HCT116 (cell line): ENCODE measurements around the gene PHF20. TPM values are rescaled to one million over a fixed set of nuclear protein-coding genes. Genes with fewer than 3 reads are reported as not detected.
A peak's percentile ranks its signal among the peaks of the same experiment; 100 is the strongest.
"Not testable (repeated sequence)": the region's sequence is repeated elsewhere in the genome, so short reads cannot be mapped to it uniquely, and the experiment has no call there.

Experiments used
- ATAC-seq: fragments of 200-7000 bp; cut with Tn5 transposase; 2 replicates; pipeline ENCODE4 v1.9.1; 2020; ENCODE audit warnings: mild to moderate bottlenecking, moderate library complexity
- BruUV-seq: library from RNA; stranded (reverse); fragments of 400-500 nt; replicated peaks from 2 replicates; lab custom pipeline; 2021; lab: Mats Ljungman, UMichigan
- CTCF ChIA-PET: fragments of 300-600 bp; sonication (Branson Sonifier 250); formaldehyde crosslinking; loops from one replicate; lab custom pipeline; 2021; ENCODE audit warnings: antibody characterized with exemption; lab: Charles Lee
- POLR2A ChIA-PET: fragments of 300-600, 350-600 bp; sonication (Branson Sonifier 250); formaldehyde crosslinking; loops from one replicate; lab custom pipeline; 2021; ENCODE audit warnings: antibody characterized with exemption; lab: Charles Lee
- RAD21 ChIA-PET, 2 experiments: fragments of 300-600 bp; sonication (Branson Sonifier 250); formaldehyde crosslinking; loops; one replicate each; lab custom pipeline; 2023; ENCODE audit warnings: low total read pairs in 2 of 2; ENCODE audit not compliant: uncharacterized antibody in 2 of 2, unreplicated experiment in 2 of 2, low non-redundant PET in 1 of 2; lab: Charles Lee
- DNase-seq: peaks from one replicate; pipeline ENCODE4 v3.0.0-alpha.2; 2010; ENCODE audit warnings: low read depth, low spot score
- H2AFZ ChIP-seq: fragments of 200-600 bp; shearing (Covaris generic), sonication (generic); 2 replicates; pipeline ENCODE4 v1.6.1; 2017; ENCODE audit warnings: low read depth, mixed run types, mixed read lengths, antibody characterized with exemption, low read length; ENCODE audit not compliant: poor library complexity, severe bottlenecking
- H3K27ac ChIP-seq: 2 replicates; pipeline ENCODE4 v1.5.1; 2012; ENCODE audit warnings: low read depth, low read length
- H3K27me3 ChIP-seq: fragments of 200-600 bp; sonication (generic); 2 replicates; pipeline ENCODE4 v1.6.1; 2016; ENCODE audit warnings: mixed run types, low read length, mixed read lengths; ENCODE audit not compliant: insufficient read depth
- H3K36me3 ChIP-seq, 2 experiments: fragments of 200-500 bp in 1 of 2; fragments of 200-600 bp in 1 of 2; sonication (Bioruptor generic) in 1 of 2; sonication (generic) in 1 of 2; 2 replicates each; pipeline versions ENCODE4 v1.5.1 to v1.6.1; 2014 to 2016; ENCODE audit warnings: low read length in 2 of 2, inconsistent platforms in 1 of 2, mixed read lengths in 1 of 2, mixed run types in 1 of 2; ENCODE audit not compliant: insufficient read depth in 2 of 2, control insufficient read depth in 1 of 2
- H3K4me1 ChIP-seq, 2 experiments: fragments of 200-600 bp in 1 of 2; sonication (generic) in 1 of 2; 2 replicates each; pipeline versions ENCODE4 v1.5.1 to v1.6.1; 2012 to 2017; ENCODE audit warnings: low read length in 2 of 2, inconsistent platforms in 1 of 2, mild to moderate bottlenecking in 1 of 2, mixed read lengths in 1 of 2, mixed run types in 1 of 2, moderate library complexity in 1 of 2; ENCODE audit not compliant: insufficient read depth in 2 of 2, control insufficient read depth in 1 of 2
- H3K4me2 ChIP-seq: fragments of 200-600 bp; sonication (generic); 2 replicates; pipeline ENCODE4 v1.6.1; 2017; ENCODE audit warnings: mixed run types, low read length, mixed read lengths
- H3K4me3 ChIP-seq, 2 experiments: fragments of 200-600 bp in 1 of 2; sonication (generic) in 1 of 2; replicated peaks in 1 of 2; 2 replicates each; pipeline ENCODE4 v1.5.1; 2011 to 2016; ENCODE audit warnings: low read length in 2 of 2, control low read depth in 1 of 2, low read depth in 1 of 2, mild to moderate bottlenecking in 1 of 2, mixed read lengths in 1 of 2, mixed run types in 1 of 2
- H3K79me2 ChIP-seq: fragments of 200-600 bp; sonication (generic); 2 replicates; pipeline ENCODE4 v1.6.1; 2017; ENCODE audit warnings: mild to moderate bottlenecking, mixed run types, low read length, moderate library complexity, mixed read lengths; ENCODE audit not compliant: insufficient read depth
- H3K9ac ChIP-seq: fragments of 200-600 bp; sonication (generic); 2 replicates; pipeline ENCODE4 v1.6.1; 2016; ENCODE audit warnings: low read length, mixed read lengths
- H3K9me2 ChIP-seq: fragments of 200-600 bp; sonication (generic), shearing (Covaris generic); 2 replicates; pipeline ENCODE4 v1.6.1; 2017; ENCODE audit warnings: mixed run types, mild to moderate bottlenecking, moderate library complexity; ENCODE audit not compliant: insufficient read depth
- H3K9me3 ChIP-seq, 2 experiments: fragments of 200-500 bp in 1 of 2; fragments of 200-600 bp in 1 of 2; sonication (Bioruptor generic) in 1 of 2; sonication (generic) in 1 of 2; 2 replicates each; pipeline ENCODE4 v1.6.1; 2014 to 2017; ENCODE audit warnings: low read length in 2 of 2, mixed read lengths in 2 of 2, inconsistent platforms in 1 of 2, low read depth in 1 of 2, mild to moderate bottlenecking in 1 of 2, mixed run types in 1 of 2, moderate library complexity in 1 of 2; ENCODE audit not compliant: control insufficient read depth in 1 of 2, insufficient read depth in 1 of 2
- H4K20me1 ChIP-seq: fragments of 200-600 bp; sonication (generic), shearing (Covaris generic); 2 replicates; pipeline ENCODE4 v1.6.1; 2017; ENCODE audit warnings: mixed run types, mild to moderate bottlenecking, moderate library complexity; ENCODE audit not compliant: insufficient read depth
- CBX3 ChIP-seq: IDR thresholded peaks from 2 replicates; pipeline ENCODE4 v1.6.1; 2012; ENCODE audit warnings: low read depth
- EGR1 ChIP-seq: IDR thresholded peaks from 2 replicates; pipeline ENCODE4 v1.6.1; 2012; ENCODE audit warnings: low read depth
- EZH2phosphoT487 ChIP-seq: fragments of 200-600 bp; IDR thresholded peaks from 2 replicates; pipeline ENCODE4 v1.6.1; 2018; ENCODE audit warnings: antibody characterized with exemption, borderline replicate concordance
- FOSL1 ChIP-seq: IDR thresholded peaks from 2 replicates; pipeline ENCODE4 v1.6.1; 2012; ENCODE audit warnings: low read depth
- RAD21 ChIP-seq: IDR thresholded peaks from 2 replicates; pipeline ENCODE4 v1.6.1; 2012; ENCODE audit warnings: low read depth, mild to moderate bottlenecking
- TCF7L2 ChIP-seq: IDR thresholded peaks from 2 replicates; pipeline ENCODE4 v1.7.0; 2011; ENCODE audit warnings: borderline replicate concordance, inconsistent platforms; ENCODE audit not compliant: insufficient read depth, insufficient read length; ENCODE audit errors: extremely low read depth
- intact Hi-C: fragments of 100-400 bp; cut with micrococcal nuclease; formaldehyde crosslinking; loops from 2 replicates; pipeline ENCODE4 v1.10.0; 2022
- total RNA-seq: library from RNA; stranded (reverse); gene quantifications from one replicate; pipeline ENCODE4 v1.2.1, GENCODE V29; 2021; ENCODE audit not compliant: unreplicated experiment
- TF ChIP-seq, protein P1 (sequence below): IDR thresholded peaks from 2 replicates; pipeline ENCODE4 v1.6.1; 2011; ENCODE audit warnings: mild to moderate bottlenecking, low read length, moderate library complexity; ENCODE audit not compliant: insufficient replicate concordance; ENCODE audit errors: extremely low read depth

Gene PHF20
- total RNA-seq, 1 experiment from 2014 or later = 40.8 TPM

DNA sequence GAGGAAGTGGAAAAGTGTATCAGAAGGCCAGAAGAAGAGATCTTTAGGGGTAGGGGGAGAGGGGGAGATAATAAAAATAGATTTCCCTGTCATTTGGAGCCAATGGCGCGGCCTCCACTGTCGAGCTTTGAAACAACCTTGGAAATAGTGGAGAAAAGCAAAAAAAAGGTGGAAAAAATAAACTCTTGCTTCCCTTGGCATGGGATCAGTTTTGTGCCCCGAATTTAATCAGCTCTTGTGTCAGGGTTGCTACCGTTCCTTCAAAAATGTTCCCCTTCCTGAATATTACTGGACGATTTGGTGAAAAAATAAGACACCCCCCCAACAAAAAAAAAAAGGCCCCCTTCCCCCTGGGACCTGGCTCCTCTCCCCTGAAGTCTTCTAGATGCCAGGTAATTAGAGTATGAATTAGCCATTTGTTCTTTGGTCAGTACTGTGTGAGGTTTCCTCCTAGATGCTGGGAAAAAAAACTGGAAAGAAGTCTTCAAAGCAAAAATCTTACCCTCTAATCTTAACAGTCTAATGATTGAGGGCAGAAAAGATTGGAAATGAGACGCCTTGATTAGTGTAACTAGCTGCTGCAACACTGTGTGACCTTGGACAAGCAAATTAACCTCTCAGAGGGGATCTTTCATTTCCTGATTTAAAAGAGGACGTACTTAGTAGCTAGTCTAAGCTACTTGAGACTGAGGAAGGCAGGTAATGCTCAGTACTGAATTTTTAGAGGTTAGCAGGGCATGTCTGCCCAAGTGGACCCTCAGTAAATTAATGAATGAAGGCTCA is 28.9 kb upstream of the PHF20 start (continued):
- no peak for TF ChIP-seq EGR1

DNA sequence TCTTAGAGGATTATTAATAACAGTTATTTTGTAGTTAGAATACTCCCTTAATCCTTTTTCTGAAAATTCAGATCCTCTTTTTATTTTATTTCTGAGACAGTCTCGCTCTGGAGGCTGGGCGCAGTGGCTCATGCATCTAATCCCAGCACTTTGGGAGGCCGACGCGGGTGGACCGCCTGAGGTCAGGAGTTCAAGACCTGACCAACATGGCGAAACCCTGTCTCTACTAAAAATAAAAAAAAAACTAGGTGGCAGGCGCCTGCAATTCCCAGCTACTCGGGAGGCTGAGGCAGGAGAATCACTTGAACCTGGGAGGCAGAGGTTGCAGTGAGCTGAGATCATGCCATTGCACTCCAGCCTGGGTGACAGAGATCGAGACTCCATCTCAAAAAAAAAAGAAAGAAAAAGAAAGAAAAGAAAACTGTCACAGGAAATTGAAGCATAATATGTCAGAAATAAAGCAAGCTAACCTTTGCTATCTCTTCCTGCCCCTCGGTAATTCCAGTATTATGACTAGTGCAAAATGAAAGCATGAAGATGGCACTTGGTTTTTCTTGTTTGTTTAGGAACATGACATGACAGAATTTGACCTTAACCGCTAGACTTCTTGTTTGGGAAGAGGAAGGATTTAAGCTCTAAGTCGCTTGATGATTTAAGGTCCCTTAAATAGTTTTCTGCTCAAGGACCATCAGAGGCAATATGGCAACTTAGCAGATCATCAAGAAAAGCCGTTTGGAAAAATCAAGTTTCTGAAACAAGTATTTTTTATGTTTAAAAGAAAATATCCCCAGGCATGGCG is 27.9 kb upstream of the PHF20 start:
- no peaks in the 10 kb centered on the region for H3K9me3 ChIP-seq
- peak overlapping the region; percentile 71; the same call in 1 of the 2 replicates for H3K27ac ChIP-seq
- intact Hi-C loops = loop anchor here (2.0 to 10.0 kb wide), 2 partner anchors 141 to 211 kb away; partner anchors contain the start of gene SCAND1
- peaks cover 10 to 17% of the 10 kb centered on the region in 2 experiments for H3K36me3 ChIP-seq
- TF ChIP-seq EZH2phosphoT487 (no peak), TCF7L2 (no peak), CBX3 (no peak), FOSL1 (no peak), RAD21 (no peak)
- TF ChIP-seq, protein P1, sequence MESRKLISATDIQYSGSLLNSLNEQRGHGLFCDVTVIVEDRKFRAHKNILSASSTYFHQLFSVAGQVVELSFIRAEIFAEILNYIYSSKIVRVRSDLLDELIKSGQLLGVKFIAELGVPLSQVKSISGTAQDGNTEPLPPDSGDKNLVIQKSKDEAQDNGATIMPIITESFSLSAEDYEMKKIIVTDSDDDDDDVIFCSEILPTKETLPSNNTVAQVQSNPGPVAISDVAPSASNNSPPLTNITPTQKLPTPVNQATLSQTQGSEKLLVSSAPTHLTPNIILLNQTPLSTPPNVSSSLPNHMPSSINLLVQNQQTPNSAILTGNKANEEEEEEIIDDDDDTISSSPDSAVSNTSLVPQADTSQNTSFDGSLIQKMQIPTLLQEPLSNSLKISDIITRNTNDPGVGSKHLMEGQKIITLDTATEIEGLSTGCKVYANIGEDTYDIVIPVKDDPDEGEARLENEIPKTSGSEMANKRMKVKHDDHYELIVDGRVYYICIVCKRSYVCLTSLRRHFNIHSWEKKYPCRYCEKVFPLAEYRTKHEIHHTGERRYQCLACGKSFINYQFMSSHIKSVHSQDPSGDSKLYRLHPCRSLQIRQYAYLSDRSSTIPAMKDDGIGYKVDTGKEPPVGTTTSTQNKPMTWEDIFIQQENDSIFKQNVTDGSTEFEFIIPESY = no peak
- H3K79me2 ChIP-seq = peaks cover 40% of the 10 kb centered on the region
- H3K9me2 ChIP-seq = no peaks in the 10 kb centered on the region
- no peaks in the 10 kb centered on the region for H3K27me3 ChIP-seq
- no TSS peak for BruUV-seq
- peak overlapping the region; percentile 68 to 90; a peak in 2 of 4 replicates for H3K4me3 ChIP-seq
- H3K4me1 ChIP-seq = peaks cover 10 to 28% of the 10 kb centered on the region in 2 experiments
- DNase-seq (no peak), ATAC-seq (no peak)
- peaks cover 15% of the 10 kb centered on the region; the same call in 1 of the 2 replicates for H4K20me1 ChIP-seq
- peak overlapping the region; percentile 80; the same call in 1 of the 2 replicates for H3K9ac ChIP-seq
- ChIA-PET POLR2A (interaction anchor here (1.5 to 5.2 kb wide), 5 partner anchors 9 to 210 kb away, joined by 3 to 58 read pairs (median 8); partner anchors contain the start of genes PHF20 and SCAND1), CTCF (interaction anchor here (1.0 kb wide), 1 partner anchor 210 kb away, joined by 3 read pairs; the partner anchor contains the start of gene SCAND1), RAD21 (no interaction called here)
- H2AFZ ChIP-seq = no peak overlapping the region
- H3K4me2 ChIP-seq = peak overlapping the region; percentile 90

DNA sequence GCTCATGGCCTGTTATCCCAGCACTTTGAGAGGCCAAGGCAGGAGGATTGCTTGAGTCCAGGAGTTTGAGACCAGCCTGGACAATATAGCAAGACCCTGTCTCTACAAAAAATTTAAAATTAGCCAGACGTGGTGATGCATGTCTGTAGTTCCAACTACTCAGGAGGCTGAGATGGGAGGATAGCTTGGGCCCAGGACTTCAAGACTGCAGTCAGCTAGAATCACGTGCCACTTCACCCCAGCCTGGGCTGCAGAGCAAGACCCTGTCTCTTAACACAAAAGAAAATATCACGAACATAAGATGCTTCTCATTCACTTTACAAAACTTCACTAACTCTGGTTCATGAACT is 27.3 kb upstream of the PHF20 start:
- ATAC-seq, H3K4me3 ChIP-seq, DNase-seq, RAD21 ChIA-PET, H3K27ac ChIP-seq, H3K9me3 ChIP-seq, H3K9ac ChIP-seq, H3K9me2 ChIP-seq, H2AFZ ChIP-seq, H3K27me3 ChIP-seq, BruUV-seq, H3K4me2 ChIP-seq: not testable (repeated sequence)
- H3K79me2 ChIP-seq = peaks cover 34% of the 10 kb centered on the region
- ChIA-PET CTCF (interaction anchor here (1.0 kb wide), 1 partner anchor 210 kb away, joined by 3 read pairs; the partner anchor contains the start of gene SCAND1), POLR2A (interaction anchor here (2.4 to 3.7 kb wide), 2 partner anchors 26 to 210 kb away, joined by 8 to 58 read pairs; partner anchors contain the start of genes PHF20 and SCAND1)
- H3K4me1 ChIP-seq = peaks cover 10 to 25% of the 10 kb centered on the region in 2 experiments
- H4K20me1 ChIP-seq = peaks cover 10% of the 10 kb centered on the region; the same call in 1 of the 2 replicates
- H3K36me3 ChIP-seq = peaks cover 5 to 13% of the 10 kb centered on the region in 2 experiments
- intact Hi-C loops = loop anchor here (10.0 kb wide), 1 partner anchor 210 kb away; the partner anchor contains the start of gene SCAND1
